ENCODE measurements around the gene DTX3. TPM values are rescaled to one million over a fixed set of nuclear protein-coding genes. Genes with fewer than 3 reads are reported as not detected.

The DTX3 gene
- total and polyA plus RNA-seq, 4 donors: 1.1 to 3.2 (median 1.4) TPM

DNA sequence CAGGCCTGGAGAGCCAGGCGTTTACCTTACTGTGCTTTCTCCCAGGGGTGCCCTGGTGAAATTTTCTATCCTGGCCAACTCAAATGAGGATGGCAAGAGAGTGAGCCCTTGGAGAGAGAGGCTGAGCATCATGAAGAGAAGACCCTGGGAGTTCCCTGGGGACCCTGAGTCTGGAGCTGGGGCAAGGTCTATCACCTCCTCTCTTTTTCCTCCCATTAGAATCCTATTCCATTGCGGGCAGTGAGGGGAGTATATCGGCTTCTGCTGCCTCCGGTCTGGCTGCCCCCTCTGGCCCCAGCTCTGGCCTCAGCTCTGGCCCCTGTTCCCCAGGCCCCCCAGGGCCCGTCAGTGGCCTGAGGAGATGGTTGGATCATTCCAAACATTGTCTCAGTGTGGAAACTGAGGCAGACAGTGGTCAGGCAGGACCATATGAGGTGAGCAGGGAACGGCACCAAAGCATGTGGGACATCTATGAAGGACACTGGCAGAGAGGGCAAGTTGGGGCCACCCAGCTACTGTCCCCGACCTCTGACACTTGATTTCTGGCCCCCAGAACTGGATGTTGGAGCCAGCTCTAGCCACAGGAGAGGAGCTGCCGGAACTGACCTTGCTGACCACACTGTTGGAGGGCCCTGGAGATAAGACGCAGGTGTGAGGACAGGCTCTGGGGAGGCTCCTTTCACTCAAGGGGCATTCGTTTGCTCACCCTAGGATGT lies 8.2 kb downstream of the DTX3 start:
- no peak for DNase-seq (ENCODE audit: low spot score)
- WGBS: 78% methylated on average over 10 of the region's 10 CpGs
- Histone ChIP-seq H3K4me3 (ENCODE audit: low read depth in 1 of 3, low read length in 3 of 3) (no peak overlapping the region), H3K27ac (ENCODE audit: low read depth in 1 of 2, low read length in 2 of 2) (no peak overlapping the region), H3K4me1 (ENCODE audit: control insufficient read depth in 4 of 4, insufficient read depth in 4 of 4, low read length in 3 of 4) (peaks cover 0 to 12% (median 11%) of the 10 kb centered on the region in 4 donors), H3K36me3 (ENCODE audit: control insufficient read depth in 4 of 4, insufficient read depth in 3 of 4, low read depth in 1 of 4, low read length in 3 of 4) (no peaks in the 10 kb centered on the region), H3K9ac (ENCODE audit: low read depth in 1 of 2, low read length in 2 of 2) (no peak overlapping the region), H3K9me3 (ENCODE audit: control insufficient read depth in 4 of 4, low read length in 3 of 4) (no peaks in the 10 kb centered on the region), H3K27me3 (ENCODE audit: control insufficient read depth in 4 of 4, insufficient read depth in 4 of 4, low read length in 3 of 4) (peaks cover 0 to 8% (median 4%) of the 10 kb centered on the region in 4 donors)
- TF ChIP-seq FOXA1 (IDR thresholded peaks at IDR 0.05): no peak
- TF ChIP-seq HNF4A (conservative IDR thresholded peaks at IDR 0.05): no peak
- TF ChIP-seq, protein P1, sequence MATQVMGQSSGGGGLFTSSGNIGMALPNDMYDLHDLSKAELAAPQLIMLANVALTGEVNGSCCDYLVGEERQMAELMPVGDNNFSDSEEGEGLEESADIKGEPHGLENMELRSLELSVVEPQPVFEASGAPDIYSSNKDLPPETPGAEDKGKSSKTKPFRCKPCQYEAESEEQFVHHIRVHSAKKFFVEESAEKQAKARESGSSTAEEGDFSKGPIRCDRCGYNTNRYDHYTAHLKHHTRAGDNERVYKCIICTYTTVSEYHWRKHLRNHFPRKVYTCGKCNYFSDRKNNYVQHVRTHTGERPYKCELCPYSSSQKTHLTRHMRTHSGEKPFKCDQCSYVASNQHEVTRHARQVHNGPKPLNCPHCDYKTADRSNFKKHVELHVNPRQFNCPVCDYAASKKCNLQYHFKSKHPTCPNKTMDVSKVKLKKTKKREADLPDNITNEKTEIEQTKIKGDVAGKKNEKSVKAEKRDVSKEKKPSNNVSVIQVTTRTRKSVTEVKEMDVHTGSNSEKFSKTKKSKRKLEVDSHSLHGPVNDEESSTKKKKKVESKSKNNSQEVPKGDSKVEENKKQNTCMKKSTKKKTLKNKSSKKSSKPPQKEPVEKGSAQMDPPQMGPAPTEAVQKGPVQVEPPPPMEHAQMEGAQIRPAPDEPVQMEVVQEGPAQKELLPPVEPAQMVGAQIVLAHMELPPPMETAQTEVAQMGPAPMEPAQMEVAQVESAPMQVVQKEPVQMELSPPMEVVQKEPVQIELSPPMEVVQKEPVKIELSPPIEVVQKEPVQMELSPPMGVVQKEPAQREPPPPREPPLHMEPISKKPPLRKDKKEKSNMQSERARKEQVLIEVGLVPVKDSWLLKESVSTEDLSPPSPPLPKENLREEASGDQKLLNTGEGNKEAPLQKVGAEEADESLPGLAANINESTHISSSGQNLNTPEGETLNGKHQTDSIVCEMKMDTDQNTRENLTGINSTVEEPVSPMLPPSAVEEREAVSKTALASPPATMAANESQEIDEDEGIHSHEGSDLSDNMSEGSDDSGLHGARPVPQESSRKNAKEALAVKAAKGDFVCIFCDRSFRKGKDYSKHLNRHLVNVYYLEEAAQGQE (IDR thresholded peaks at IDR 0.05): no peak
- no peak for TF ChIP-seq RAD21 (IDR thresholded peaks at IDR 0.05)
- TF ChIP-seq GABPA (IDR thresholded peaks at IDR 0.05 in 1 of 2, conservative IDR thresholded peaks at IDR 0.05 in 1 of 2): no peak
- no peak for TF ChIP-seq TAF1 (conservative IDR thresholded peaks at IDR 0.05)
- TF ChIP-seq, protein P2, sequence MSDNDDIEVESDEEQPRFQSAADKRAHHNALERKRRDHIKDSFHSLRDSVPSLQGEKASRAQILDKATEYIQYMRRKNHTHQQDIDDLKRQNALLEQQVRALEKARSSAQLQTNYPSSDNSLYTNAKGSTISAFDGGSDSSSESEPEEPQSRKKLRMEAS (IDR thresholded peaks at IDR 0.05): no peak
- no peak for TF ChIP-seq SP1 (IDR thresholded peaks at IDR 0.05)
- TF ChIP-seq RXRA (IDR thresholded peaks at IDR 0.05): no peak
- no peak for TF ChIP-seq FOXA2 (IDR thresholded peaks at IDR 0.05)
- TF ChIP-seq NR2F2 (IDR thresholded peaks at IDR 0.05): no peak
- TF ChIP-seq EGR1 (IDR thresholded peaks at IDR 0.05; ENCODE audit: low read depth in 2 of 2): no peak
- no peak for TF ChIP-seq YY1 (IDR thresholded peaks at IDR 0.05)
- TF ChIP-seq, protein P3, sequence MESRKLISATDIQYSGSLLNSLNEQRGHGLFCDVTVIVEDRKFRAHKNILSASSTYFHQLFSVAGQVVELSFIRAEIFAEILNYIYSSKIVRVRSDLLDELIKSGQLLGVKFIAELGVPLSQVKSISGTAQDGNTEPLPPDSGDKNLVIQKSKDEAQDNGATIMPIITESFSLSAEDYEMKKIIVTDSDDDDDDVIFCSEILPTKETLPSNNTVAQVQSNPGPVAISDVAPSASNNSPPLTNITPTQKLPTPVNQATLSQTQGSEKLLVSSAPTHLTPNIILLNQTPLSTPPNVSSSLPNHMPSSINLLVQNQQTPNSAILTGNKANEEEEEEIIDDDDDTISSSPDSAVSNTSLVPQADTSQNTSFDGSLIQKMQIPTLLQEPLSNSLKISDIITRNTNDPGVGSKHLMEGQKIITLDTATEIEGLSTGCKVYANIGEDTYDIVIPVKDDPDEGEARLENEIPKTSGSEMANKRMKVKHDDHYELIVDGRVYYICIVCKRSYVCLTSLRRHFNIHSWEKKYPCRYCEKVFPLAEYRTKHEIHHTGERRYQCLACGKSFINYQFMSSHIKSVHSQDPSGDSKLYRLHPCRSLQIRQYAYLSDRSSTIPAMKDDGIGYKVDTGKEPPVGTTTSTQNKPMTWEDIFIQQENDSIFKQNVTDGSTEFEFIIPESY (IDR thresholded peaks at IDR 0.05): no peak
- no peak for TF ChIP-seq JUND (IDR thresholded peaks at IDR 0.05)

DNA sequence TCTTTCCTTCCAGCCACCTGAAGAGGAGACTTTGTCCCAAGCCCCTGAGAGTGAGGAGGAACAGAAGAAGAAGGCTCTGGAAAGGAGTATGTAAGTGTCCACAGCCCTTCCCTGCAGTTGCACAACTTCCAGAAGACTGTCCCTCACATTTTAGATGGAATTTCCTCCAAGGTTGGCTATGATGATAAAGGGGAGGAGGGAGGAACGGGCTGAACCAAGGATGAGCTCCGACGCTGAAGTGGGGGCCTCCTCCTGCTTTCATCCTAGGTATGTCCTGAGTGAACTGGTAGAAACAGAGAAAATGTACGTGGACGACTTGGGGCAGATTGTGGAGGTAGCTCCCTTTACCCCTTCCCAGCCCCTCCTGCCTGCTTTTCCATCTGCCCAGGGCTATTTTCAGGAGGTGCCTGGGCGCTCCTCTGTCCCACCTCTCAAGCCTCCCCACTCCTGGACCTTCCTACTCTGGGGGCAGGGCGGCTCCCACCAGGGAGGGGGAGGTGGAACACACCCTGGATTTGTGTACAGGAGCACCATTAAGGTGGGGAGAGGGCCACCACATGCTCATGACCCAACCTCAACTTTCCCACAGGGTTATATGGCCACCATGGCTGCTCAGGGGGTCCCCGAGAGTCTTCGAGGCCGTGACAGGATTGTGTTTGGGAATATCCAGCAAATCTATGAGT lies 8.9 kb downstream of the DTX3 start:
- no peak overlapping the region for H3K27ac ChIP-seq (ENCODE audit: low read depth in 1 of 2, low read length in 2 of 2)
- TF ChIP-seq GABPA (IDR thresholded peaks at IDR 0.05 in 1 of 2, conservative IDR thresholded peaks at IDR 0.05 in 1 of 2): no peak
- TF ChIP-seq, protein P2 (IDR thresholded peaks at IDR 0.05): no peak
- TF ChIP-seq JUND (IDR thresholded peaks at IDR 0.05): no peak
- TF ChIP-seq FOXA2 (IDR thresholded peaks at IDR 0.05): no peak
- TF ChIP-seq TAF1 (conservative IDR thresholded peaks at IDR 0.05): no peak
- no peak for TF ChIP-seq SP1 (IDR thresholded peaks at IDR 0.05)
- no peak for TF ChIP-seq RXRA (IDR thresholded peaks at IDR 0.05)
- TF ChIP-seq, protein P4, sequence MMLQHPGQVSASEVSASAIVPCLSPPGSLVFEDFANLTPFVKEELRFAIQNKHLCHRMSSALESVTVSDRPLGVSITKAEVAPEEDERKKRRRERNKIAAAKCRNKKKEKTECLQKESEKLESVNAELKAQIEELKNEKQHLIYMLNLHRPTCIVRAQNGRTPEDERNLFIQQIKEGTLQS (IDR thresholded peaks at IDR 0.05): no peak
- no peak for TF ChIP-seq HNF4A (conservative IDR thresholded peaks at IDR 0.05)
- TF ChIP-seq, protein P1 (IDR thresholded peaks at IDR 0.05): no peak
- TF ChIP-seq, protein P3 (IDR thresholded peaks at IDR 0.05): no peak
- no peak for TF ChIP-seq NR2F2 (IDR thresholded peaks at IDR 0.05)
- TF ChIP-seq RAD21 (IDR thresholded peaks at IDR 0.05): no peak
- no peak for TF ChIP-seq HNF4G (IDR thresholded peaks at IDR 0.05)
- TF ChIP-seq EGR1 (IDR thresholded peaks at IDR 0.05; ENCODE audit: low read depth in 2 of 2): no peak
- TF ChIP-seq FOXA1 (IDR thresholded peaks at IDR 0.05): no peak

More for the DNA sequence above, 8.9 kb downstream of the DTX3 start:
- WGBS: 79% methylated on average over 10 of the region's 10 CpGs
- Histone ChIP-seq H3K4me3 (ENCODE audit: low read depth in 1 of 3, low read length in 3 of 3) (no peak overlapping the region), H3K9me3 (ENCODE audit: control insufficient read depth in 4 of 4, low read length in 3 of 4) (no peaks in the 10 kb centered on the region), H3K4me1 (ENCODE audit: control insufficient read depth in 4 of 4, insufficient read depth in 4 of 4, low read length in 3 of 4) (peaks cover 0 to 12% (median 11%) of the 10 kb centered on the region in 4 donors), H3K36me3 (ENCODE audit: control insufficient read depth in 4 of 4, insufficient read depth in 3 of 4, low read depth in 1 of 4, low read length in 3 of 4) (no peaks in the 10 kb centered on the region), H3K9ac (ENCODE audit: low read depth in 1 of 2, low read length in 2 of 2) (no peak overlapping the region), H3K27me3 (ENCODE audit: control insufficient read depth in 4 of 4, insufficient read depth in 4 of 4, low read length in 3 of 4) (peaks cover 0 to 8% (median 4%) of the 10 kb centered on the region in 4 donors)
- no peak for DNase-seq (ENCODE audit: low spot score)
